Measurements from ENCODE around the gene KLHDC8B. TPM values are rescaled to one million over a fixed set of nuclear protein-coding genes. Genes with fewer than 3 reads are reported as not detected.

The KLHDC8B gene
- total and polyA plus RNA-seq, 9 of the 15 experiments (the other 6 are each of a cell fraction or from before 2014, with no cell fraction given) = 6.9 to 34.8 (median 25.2) TPM

- Histone ChIP-seq H2AFZ (ENCODE audit: low read depth, low read length) (no peak overlapping the region), H3K9ac (ENCODE audit: insufficient read depth in 1 of 2, low read depth in 2 of 2, low read length in 2 of 2) (no peak overlapping the region), H4K20me1 (replicated peaks; ENCODE audit: control insufficient read depth, insufficient read depth, low read length) (no peaks in the 10 kb centered on the region), H3K79me2 (ENCODE audit: control insufficient read depth, insufficient read depth, low read length) (no peaks in the 10 kb centered on the region), H3K9me3 (replicated peaks; ENCODE audit: control insufficient read depth, insufficient read depth, low read depth, low read length) (no peaks in the 10 kb centered on the region), H3K27ac (ENCODE audit: extremely low read depth, low read depth, low read length) (no peak overlapping the region), H3K4me1 (replicated peaks in 1 of 2; ENCODE audit: control insufficient read depth in 2 of 2, insufficient read depth in 2 of 2, low read length in 2 of 2) (peaks cover 0 to 7% of the 10 kb centered on the region in 2 experiments; a peak in 1 of 5 replicates), H3K27me3 (ENCODE audit: control insufficient read depth in 2 of 2, insufficient read depth in 2 of 2, low read length in 2 of 2) (no peaks in the 10 kb centered on the region), H3K4me3 (no peak overlapping the region), H3K4me2 (ENCODE audit: insufficient read depth, low read length) (no peak overlapping the region), H3K9me1 (ENCODE audit: control insufficient read depth, insufficient read depth, low read length) (no peaks in the 10 kb centered on the region), H3K36me3 (ENCODE audit: control insufficient read depth, insufficient read depth, low read length) (no peaks in the 10 kb centered on the region)
- 61% methylated on average over 17 of the region's 24 CpGs for WGBS (ENCODE audit: insufficient coverage, low coverage, missing lambda C conversion rate)
- no peak for ATAC-seq
- ChIA-PET POLR2A (no interaction called here), CTCF (ENCODE audit: low intra/inter-chr PET ratio) (no interaction called here)
- intact Hi-C loops (cut with micrococcal nuclease) = no loop called here
- BruUV-seq (replicated peaks) = no TSS peak
- no peak for DNase-seq (ENCODE audit: extremely low read depth in 1 of 4, low spot score in 3 of 4)
- in situ Hi-C loops (cut with MboI) = no loop called here
- FAIRE-seq = no peak
- TF ChIP-seq FOS (IDR thresholded peaks at IDR 0.05; ENCODE audit: extremely low read depth, insufficient read length) (no peak), ZNF175 (CRISPR knock-in tag; IDR thresholded peaks at IDR 0.05; ENCODE audit: low read depth) (no peak), ZNF174 (CRISPR knock-in tag; IDR thresholded peaks at IDR 0.05) (no peak), HNRNPK (IDR thresholded peaks at IDR 0.05; ENCODE audit: low read depth, low read length, poor library complexity, severe bottlenecking) (no peak), ZNF408 (CRISPR knock-in tag; IDR thresholded peaks at IDR 0.05; ENCODE audit: low read depth) (no peak), GTF3C2 (IDR thresholded peaks at IDR 0.05; ENCODE audit: borderline replicate concordance, extremely low read depth, insufficient read length) (no peak), EWSR1 (IDR thresholded peaks at IDR 0.05; ENCODE audit: borderline replicate concordance, low read depth, partially characterized antibody) (no peak), ZNF253 (CRISPR knock-in tag; conservative IDR thresholded peaks at IDR 0.05) (no peak), TAF9B (IDR thresholded peaks at IDR 0.05; ENCODE audit: partially characterized antibody) (no peak), RERE (CRISPR knock-in tag; IDR thresholded peaks at IDR 0.05; ENCODE audit: borderline replicate concordance) (no peak), ZKSCAN8 (CRISPR knock-in tag; IDR thresholded peaks at IDR 0.05) (no peak)
Measured at GRCh38 chr3:49198611-49199230, 27.3 kb downstream of the KLHDC8B start.

All from K562 (cell line).